Measurements from ENCODE around the gene PSORS1C2.
"Not testable (repeated sequence)": the region's sequence is repeated elsewhere in the genome, so short reads cannot be mapped to it uniquely, and the experiment has no call there.

Gene PSORS1C2

GRCh38 chr6:31171931-31172905 lies 33.4 kb upstream of the PSORS1C2 start:
- ChIA-PET CTCF (interaction anchor here (1.4 kb wide), 1 partner anchor 11 kb away, joined by 5 read pairs; no protein-coding TSS in a partner anchor), POLR2A (no interaction called here)
- TF ChIP-seq CTCF (IDR thresholded peaks at IDR 0.05; ENCODE audit: control extremely low read depth, extremely low read depth, low read depth, missing control alignments) = no peak
- DNase-seq (ENCODE audit: extremely low spot score) = no peak

- ChIA-PET CTCF (interaction anchor here (1.4 kb wide), 1 partner anchor 12 kb away, joined by 5 read pairs; no protein-coding TSS in a partner anchor), POLR2A (no interaction called here)
- no peak for DNase-seq (ENCODE audit: extremely low spot score)
- no peak for TF ChIP-seq CTCF (IDR thresholded peaks at IDR 0.05; ENCODE audit: control extremely low read depth, extremely low read depth, low read depth, missing control alignments)
These were observed 32.3 kb upstream of the PSORS1C2 start for GRCh38 chr6:31170987-31171671.

DNA sequence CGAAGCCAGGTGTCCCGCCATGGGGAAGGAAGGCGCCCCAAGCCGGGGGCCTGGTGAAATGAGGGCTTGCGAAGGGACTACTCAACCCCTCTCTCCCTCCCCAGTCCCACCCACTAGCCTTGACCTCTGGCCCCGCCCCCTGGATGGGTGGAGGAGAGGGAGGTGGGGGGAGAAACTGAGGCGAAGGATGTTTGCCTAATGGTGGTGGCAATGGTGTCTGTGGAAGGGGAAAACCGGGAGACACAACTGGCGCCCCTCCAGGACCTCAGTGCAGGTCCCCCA lies 31.7 kb upstream of the PSORS1C2 start, which contains the start of gene POU5F1:
POU5F1 (minus strand) TSS at position 83 of the 282 bp plus-strand sequence; CDS start at position 21, 62 bp downstream.
- ChIA-PET POLR2A (no interaction called here), CTCF (no interaction called here)
- TF ChIP-seq CTCF (IDR thresholded peaks at IDR 0.05; ENCODE audit: control extremely low read depth, extremely low read depth, low read depth, missing control alignments) = no peak
- no peak for DNase-seq (ENCODE audit: extremely low spot score)

GRCh38 chr6:31169858-31170599 lies 31.2 kb upstream of the PSORS1C2 start:
- POLR2A ChIA-PET; CTCF ChIA-PET; DNase-seq (ENCODE audit: extremely low spot score): not testable (repeated sequence)

DNA sequence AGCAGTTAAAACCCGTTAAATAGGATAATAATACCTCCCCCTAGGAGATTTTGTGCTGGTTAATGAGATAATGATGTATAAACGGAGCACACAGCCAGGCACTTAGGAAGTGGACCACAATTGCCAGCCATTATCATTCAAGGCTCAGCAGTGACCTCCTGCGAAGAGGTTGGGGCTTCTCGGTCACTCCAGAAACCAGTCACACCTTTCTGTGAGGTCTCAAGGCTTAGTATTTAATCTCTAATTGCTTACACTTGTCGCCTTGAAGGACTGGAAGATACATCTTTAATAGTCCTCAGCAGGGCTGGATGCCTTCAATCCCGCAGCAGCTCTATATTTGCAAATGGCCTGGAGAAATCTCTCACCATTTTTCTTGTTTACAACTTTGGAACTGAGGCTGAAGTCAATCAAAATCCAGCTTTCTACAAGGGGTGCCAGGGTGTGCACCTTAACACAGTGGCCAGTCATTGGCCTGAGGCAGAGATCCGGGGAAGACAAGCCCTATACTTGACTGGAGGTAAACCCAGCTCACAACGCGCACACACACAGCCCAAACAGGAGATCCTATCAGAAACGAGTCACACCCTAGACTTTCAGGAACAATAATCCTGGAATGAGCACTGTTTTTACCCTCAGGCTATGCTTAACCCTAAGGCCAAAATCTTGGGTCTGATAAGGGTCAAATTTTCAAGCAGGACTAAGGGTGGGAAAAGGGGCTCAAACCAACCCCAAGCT lies 30.4 kb upstream of the PSORS1C2 start:
- POLR2A ChIA-PET = no interaction called here

More for the DNA sequence above, 30.4 kb upstream of the PSORS1C2 start:
- CTCF ChIA-PET = interaction anchor here (1.1 kb wide), 1 partner anchor 18 kb away, joined by 3 read pairs; no protein-coding TSS in a partner anchor
- TF ChIP-seq CTCF (IDR thresholded peaks at IDR 0.05; ENCODE audit: control extremely low read depth, extremely low read depth, low read depth, missing control alignments) = no peak
- no peak for DNase-seq (ENCODE audit: extremely low spot score)
